Measurements from ENCODE around the gene FOXN3. TPM values are rescaled to one million over a fixed set of nuclear protein-coding genes. Genes with fewer than 3 reads are reported as not detected.

The FOXN3 gene
- total and polyA plus RNA-seq, 2 donors (not counting 3 experiments of a cell fraction or from before 2014, with no cell fraction given) = 16.9 to 41.8 TPM

- H3K9ac ChIP-seq (replicated peaks; ENCODE audit: extremely low read depth, insufficient read depth, low read length) = no peak overlapping the region
- intact Hi-C loops (cut with micrococcal nuclease) (no loop called here), dilution Hi-C loops (cut with MboI; ENCODE audit: extremely low pct_ligation_motif_present, low sequenced_read_pairs) (no loop called here)
- no peaks in the 10 kb centered on the region for H3K79me2 ChIP-seq (ENCODE audit: control insufficient read depth, insufficient read depth, low read length)
- H3K4me1 ChIP-seq (ENCODE audit: control insufficient read depth, extremely low read depth, insufficient read depth, low read length) = no peaks in the 10 kb centered on the region
- ChIA-PET CTCF (no interaction called here), POLR2A (no interaction called here)
- no peak for FAIRE-seq
- H3K4me2 ChIP-seq (ENCODE audit: insufficient read depth, low read length) = no peak overlapping the region
- no peaks in the 10 kb centered on the region for H3K9me3 ChIP-seq (replicated peaks; ENCODE audit: control insufficient read depth, insufficient read depth, low read length)
- no peak overlapping the region for H3K27ac ChIP-seq (ENCODE audit: insufficient read depth, low read depth, low read length)
- H3K36me3 ChIP-seq (ENCODE audit: control insufficient read depth in 2 of 2, extremely low read depth in 1 of 2, insufficient read depth in 2 of 2, low read length in 2 of 2) = no peaks in the 10 kb centered on the region
- BruUV-seq (replicated peaks) = no TSS peak
- TF ChIP-seq POLR2A (IDR thresholded peaks at IDR 0.05; ENCODE audit: low read depth, low read length) (no peak), FOS (IDR thresholded peaks at IDR 0.05; ENCODE audit: borderline replicate concordance, insufficient read depth, low read length) (no peak), CTCF (IDR thresholded peaks at IDR 0.05; ENCODE audit: extremely low read depth in 1 of 2, insufficient read depth in 1 of 2, low read depth in 1 of 2, low read length in 2 of 2) (no peak), POLR2AphosphoS5 (IDR thresholded peaks at IDR 0.05; ENCODE audit: insufficient read depth, low read depth, low read length) (no peak), MYC (IDR thresholded peaks at IDR 0.05; ENCODE audit: low read depth, low read length) (no peak), JUN (IDR thresholded peaks at IDR 0.05; ENCODE audit: borderline replicate concordance, insufficient read depth, insufficient read length, low read depth) (no peak)
- H3K27me3 ChIP-seq (ENCODE audit: control insufficient read depth in 2 of 2, insufficient read depth in 2 of 2, low read length in 2 of 2) = no peaks in the 10 kb centered on the region
- H3K9me1 ChIP-seq (replicated peaks; ENCODE audit: control insufficient read depth, extremely low read depth, insufficient read depth, low read length) = no peaks in the 10 kb centered on the region
- no peaks in the 10 kb centered on the region for H4K20me1 ChIP-seq (replicated peaks; ENCODE audit: control insufficient read depth, extremely low read depth, insufficient read depth, low read length)
- H2AFZ ChIP-seq (ENCODE audit: low read depth, low read length) = no peak overlapping the region
- H3K4me3 ChIP-seq (replicated peaks in 1 of 3; ENCODE audit: insufficient read depth in 1 of 3, low read depth in 1 of 3, low read length in 3 of 3) = no peak overlapping the region
- no peak for DNase-seq (ENCODE audit: low read depth, low spot score)
Measured at GRCh38 chr14:89215114-89215513, 201.9 kb downstream of the FOXN3 start.
